Activated CD4-positive, alpha-beta T cell treated with anti-CD3 and anti-CD28 coated beads for 48 hours (primary cell): ENCODE results near the gene LARGE1.
"Not testable (repeated sequence)": the region's sequence is repeated elsewhere in the genome, so short reads cannot be mapped to it uniquely, and the experiment has no call there.

Source experiments
- DNase-seq: peaks from one replicate; pipeline ENCODE4 v3.0.0-alpha.2; 2020

Gene LARGE1

GRCh38 chr22:33578752-33579151 is 341.5 kb downstream of the LARGE1 start:
- DNase-seq, result no peak

- no peak for DNase-seq
Observed at GRCh38 chr22:33577862-33578411, 342.3 kb downstream of the LARGE1 start.

GRCh38 chr22:33576205-33576604 is 344.1 kb downstream of the LARGE1 start:
- no peak for DNase-seq

- DNase-seq, result no peak
Observed at GRCh38 chr22:33575771-33576170, 344.5 kb downstream of the LARGE1 start.

GRCh38 chr22:33575041-33575440 is 345.2 kb downstream of the LARGE1 start:
- DNase-seq, result no peak

- DNase-seq, result no peak
Observed at GRCh38 chr22:33573479-33573878, 346.8 kb downstream of the LARGE1 start.

- DNase-seq, result no peak
Observed at GRCh38 chr22:33572086-33572485, 348.2 kb downstream of the LARGE1 start.

- no peak for DNase-seq
Observed at GRCh38 chr22:33570110-33570509, 350.2 kb downstream of the LARGE1 start.

GRCh38 chr22:33569559-33569958 is 350.7 kb downstream of the LARGE1 start:
- no peak for DNase-seq

- DNase-seq, result no peak
Observed at GRCh38 chr22:33569018-33569417, 351.3 kb downstream of the LARGE1 start.

GRCh38 chr22:33566495-33566894 is 353.8 kb downstream of the LARGE1 start:
- DNase-seq, result not testable (repeated sequence)

- peak; percentile 27 for DNase-seq
Observed at GRCh38 chr22:33565580-33565995, 354.7 kb downstream of the LARGE1 start.

GRCh38 chr22:33564683-33565082 is 355.6 kb downstream of the LARGE1 start:
- DNase-seq, result no peak

- no peak for DNase-seq
Observed at GRCh38 chr22:33563220-33563964, 356.9 kb downstream of the LARGE1 start.

- no peak for DNase-seq
Observed at GRCh38 chr22:33562501-33562900, 357.8 kb downstream of the LARGE1 start.

- no peak for DNase-seq
Observed at GRCh38 chr22:33561149-33561807, 359.0 kb downstream of the LARGE1 start.

GRCh38 chr22:33557836-33558235 is 362.4 kb downstream of the LARGE1 start:
- no peak for DNase-seq

GRCh38 chr22:33555814-33556522 is 364.3 kb downstream of the LARGE1 start:
- DNase-seq, result no peak

- DNase-seq, result no peak
Observed at GRCh38 chr22:33553493-33553892, 366.8 kb downstream of the LARGE1 start.

- no peak for DNase-seq
Observed at GRCh38 chr22:33544707-33545106, 375.6 kb downstream of the LARGE1 start.

- no peak for DNase-seq
Observed at GRCh38 chr22:33542722-33543121, 377.6 kb downstream of the LARGE1 start.

GRCh38 chr22:33542153-33542552 is 378.1 kb downstream of the LARGE1 start:
- DNase-seq, result no peak

GRCh38 chr22:33539902-33540751 is 380.1 kb downstream of the LARGE1 start:
- DNase-seq, result no peak
